AG10803 (cell line): ENCODE measurements around the gene TRIML2.

Experiments used
- DNase-seq: peaks from one replicate; pipeline ENCODE4 v3.0.0; 2010; ENCODE audit warnings: low read depth
- H3K4me3 ChIP-seq: 2 replicates; pipeline ENCODE4 v1.5.1; 2011; ENCODE audit warnings: mild to moderate bottlenecking, low read length, control low read depth
- TF ChIP-seq, protein P1 (sequence below): conservative IDR thresholded peaks from 2 replicates; pipeline ENCODE4 v1.5.1; 2011; ENCODE audit warnings: mild to moderate bottlenecking, low read length, control low read depth, inconsistent platforms

TRIML2 gene, protein sequence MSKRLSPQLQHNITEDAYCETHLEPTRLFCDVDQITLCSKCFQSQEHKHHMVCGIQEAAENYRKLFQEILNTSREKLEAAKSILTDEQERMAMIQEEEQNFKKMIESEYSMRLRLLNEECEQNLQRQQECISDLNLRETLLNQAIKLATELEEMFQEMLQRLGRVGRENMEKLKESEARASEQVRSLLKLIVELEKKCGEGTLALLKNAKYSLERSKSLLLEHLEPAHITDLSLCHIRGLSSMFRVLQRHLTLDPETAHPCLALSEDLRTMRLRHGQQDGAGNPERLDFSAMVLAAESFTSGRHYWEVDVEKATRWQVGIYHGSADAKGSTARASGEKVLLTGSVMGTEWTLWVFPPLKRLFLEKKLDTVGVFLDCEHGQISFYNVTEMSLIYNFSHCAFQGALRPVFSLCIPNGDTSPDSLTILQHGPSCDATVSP

DNA sequence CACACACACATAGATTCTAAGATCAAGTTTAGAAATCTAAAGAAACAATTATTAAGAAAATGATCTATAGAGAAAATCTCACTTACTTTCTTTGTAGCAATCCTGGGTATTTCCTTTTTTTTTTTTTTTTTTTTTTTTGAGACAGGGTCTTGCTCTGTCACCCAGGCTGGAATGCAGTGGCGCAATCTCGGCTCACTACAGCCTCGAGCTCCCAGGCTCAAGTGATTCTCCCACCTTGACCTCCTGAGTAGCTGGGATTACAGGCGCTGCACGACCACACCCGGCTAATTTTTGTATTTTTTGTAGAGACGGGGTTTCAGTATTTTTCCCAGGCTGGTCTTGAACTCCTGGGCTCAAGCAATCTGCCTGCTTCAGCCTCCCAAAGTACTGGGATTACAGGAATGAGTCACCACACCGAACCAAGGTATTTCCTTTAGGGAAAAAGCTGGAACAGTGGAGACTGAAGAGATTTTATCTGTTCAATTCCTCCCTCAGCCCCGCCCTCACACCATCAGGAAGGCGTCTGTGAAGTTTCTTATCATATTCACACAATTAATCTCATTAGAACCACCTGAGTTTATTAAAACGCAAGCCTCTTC, at the start of gene TRIML2:
TRIML2 (minus strand) TSS at position 447 of the 599 bp plus-strand sequence. CDS start 4,235 bp downstream, outside the sequence.
- no peak for DNase-seq
- TF ChIP-seq, protein P1, sequence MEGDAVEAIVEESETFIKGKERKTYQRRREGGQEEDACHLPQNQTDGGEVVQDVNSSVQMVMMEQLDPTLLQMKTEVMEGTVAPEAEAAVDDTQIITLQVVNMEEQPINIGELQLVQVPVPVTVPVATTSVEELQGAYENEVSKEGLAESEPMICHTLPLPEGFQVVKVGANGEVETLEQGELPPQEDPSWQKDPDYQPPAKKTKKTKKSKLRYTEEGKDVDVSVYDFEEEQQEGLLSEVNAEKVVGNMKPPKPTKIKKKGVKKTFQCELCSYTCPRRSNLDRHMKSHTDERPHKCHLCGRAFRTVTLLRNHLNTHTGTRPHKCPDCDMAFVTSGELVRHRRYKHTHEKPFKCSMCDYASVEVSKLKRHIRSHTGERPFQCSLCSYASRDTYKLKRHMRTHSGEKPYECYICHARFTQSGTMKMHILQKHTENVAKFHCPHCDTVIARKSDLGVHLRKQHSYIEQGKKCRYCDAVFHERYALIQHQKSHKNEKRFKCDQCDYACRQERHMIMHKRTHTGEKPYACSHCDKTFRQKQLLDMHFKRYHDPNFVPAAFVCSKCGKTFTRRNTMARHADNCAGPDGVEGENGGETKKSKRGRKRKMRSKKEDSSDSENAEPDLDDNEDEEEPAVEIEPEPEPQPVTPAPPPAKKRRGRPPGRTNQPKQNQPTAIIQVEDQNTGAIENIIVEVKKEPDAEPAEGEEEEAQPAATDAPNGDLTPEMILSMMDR = no peak
- no peak within 1 kb of the TSS for H3K4me3 ChIP-seq

DNA sequence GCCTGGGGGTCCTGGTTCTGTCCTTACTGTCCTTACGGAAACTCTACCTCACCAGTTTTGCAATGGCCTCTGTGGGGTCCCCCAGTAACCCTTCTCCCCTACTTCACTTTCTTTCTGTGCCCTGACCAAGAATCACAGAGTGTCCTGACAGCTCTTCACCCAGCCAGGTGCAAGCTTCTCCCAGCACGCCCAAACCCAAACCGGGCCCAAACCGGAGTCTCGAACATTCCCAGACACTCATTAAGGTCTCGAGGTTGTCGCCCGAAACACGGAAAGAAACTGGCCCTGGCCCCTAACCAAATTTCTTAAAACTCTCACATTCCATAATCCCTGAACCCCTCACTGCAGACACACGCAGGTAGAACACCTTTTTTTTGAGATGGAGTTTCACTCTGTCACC, 48.9 kb upstream of the TRIML2 start:
- no peak for DNase-seq
- no peak overlapping the region for H3K4me3 ChIP-seq
- TF ChIP-seq, protein P1 = no peak

DNA sequence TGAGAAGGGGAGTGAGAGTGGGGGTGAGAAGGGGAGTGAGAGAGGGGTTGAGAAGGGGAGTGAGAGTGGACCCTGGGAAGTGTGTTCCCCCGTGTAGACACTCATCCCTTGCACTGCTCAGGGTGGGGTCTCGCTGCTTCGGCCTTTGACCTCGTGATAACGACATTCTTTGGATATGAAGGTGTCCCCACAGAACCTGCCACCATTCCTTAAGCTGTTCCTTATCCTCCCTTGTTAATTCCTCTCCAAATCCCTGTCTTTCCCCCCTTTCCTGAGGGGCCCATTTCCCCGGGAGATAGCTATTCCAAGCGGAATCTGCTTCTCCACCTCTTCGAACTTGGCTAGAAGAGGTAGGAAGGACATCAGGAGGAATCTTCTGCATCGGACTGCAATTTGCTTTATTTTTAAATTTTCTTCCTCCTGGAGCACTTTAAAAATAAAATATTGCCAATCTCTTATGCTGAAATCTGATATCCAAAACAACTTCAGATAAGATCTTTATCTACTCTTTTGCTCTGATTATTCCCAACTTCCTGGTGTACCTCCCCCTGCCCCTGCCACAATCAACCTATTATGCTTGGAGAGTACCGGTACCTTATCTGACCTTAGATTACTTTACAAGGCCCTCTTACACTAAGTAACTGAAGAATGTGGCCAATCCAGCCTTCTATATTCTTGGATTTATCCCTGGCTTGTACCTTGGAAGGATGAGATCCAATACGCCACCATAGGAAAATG, 45.4 kb upstream of the TRIML2 start:
- H3K4me3 ChIP-seq = no peak overlapping the region
- no peak for DNase-seq
- TF ChIP-seq, protein P1 = no peak

DNA sequence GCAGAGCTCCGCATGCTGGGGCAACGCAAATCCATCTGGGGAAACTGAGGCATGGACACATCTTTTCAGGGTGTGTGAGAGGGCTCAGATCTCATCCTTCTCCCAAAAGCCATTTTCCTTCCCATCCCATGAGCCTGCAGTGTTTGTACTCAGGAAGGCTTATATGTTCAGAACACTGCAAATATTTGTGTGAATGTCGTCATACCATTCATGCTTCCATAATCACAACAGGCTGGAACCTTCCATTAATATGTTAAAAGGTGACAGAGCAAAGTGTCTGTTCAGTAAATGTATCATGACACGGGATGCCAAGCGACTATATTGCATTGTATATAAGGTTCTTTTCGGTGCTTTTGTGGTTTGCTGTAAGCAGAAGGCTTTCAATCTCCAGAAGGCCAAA, 38.4 kb upstream of the TRIML2 start:
- H3K4me3 ChIP-seq = no peak overlapping the region
- DNase-seq = no peak
- TF ChIP-seq, protein P1 = no peak

DNA sequence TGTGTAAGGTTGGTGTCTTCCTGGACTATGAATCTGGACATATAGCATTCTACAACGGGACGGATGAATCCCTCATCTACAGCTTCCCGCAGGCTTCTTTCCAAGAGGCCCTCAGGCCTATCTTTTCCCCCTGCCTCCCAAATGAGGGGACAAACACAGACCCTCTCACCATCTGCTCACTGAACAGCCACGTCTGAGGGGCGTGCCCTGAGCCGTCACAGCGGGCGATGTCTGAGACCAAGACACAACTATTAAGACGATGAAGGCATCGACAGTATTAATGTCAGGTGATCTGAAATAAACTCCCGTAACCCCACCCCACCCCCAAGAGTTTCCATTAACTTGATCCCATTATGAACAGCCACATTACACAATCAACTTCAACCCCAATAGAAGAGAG, 37.8 kb upstream of the TRIML2 start:
- TF ChIP-seq, protein P1 = no peak
- H3K4me3 ChIP-seq = no peak overlapping the region
- no peak for DNase-seq

DNA sequence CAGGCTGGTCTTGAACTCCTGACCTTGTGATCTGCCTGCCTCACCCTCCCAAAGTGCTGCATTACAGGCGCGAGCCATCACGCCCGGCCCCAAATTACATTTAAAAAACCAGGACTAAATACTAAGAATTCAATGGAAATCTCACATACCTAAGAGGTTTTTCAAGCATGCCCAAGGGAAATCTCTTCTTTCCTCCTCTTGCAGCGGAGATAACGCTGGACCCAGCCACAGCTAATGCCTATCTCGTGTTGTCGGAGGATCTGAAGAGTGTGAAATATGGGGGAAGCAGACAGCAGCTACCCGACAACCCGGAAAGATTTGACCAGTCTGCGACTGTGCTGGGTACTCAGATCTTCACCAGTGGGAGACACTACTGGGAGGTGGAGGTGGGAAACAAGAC, 37.2 kb upstream of the TRIML2 start:
- TF ChIP-seq, protein P1 = no peak
- no peak for DNase-seq
- no peak overlapping the region for H3K4me3 ChIP-seq
